ENCODE measurements around the gene ADGRD1.

Gene ADGRD1

DNA sequence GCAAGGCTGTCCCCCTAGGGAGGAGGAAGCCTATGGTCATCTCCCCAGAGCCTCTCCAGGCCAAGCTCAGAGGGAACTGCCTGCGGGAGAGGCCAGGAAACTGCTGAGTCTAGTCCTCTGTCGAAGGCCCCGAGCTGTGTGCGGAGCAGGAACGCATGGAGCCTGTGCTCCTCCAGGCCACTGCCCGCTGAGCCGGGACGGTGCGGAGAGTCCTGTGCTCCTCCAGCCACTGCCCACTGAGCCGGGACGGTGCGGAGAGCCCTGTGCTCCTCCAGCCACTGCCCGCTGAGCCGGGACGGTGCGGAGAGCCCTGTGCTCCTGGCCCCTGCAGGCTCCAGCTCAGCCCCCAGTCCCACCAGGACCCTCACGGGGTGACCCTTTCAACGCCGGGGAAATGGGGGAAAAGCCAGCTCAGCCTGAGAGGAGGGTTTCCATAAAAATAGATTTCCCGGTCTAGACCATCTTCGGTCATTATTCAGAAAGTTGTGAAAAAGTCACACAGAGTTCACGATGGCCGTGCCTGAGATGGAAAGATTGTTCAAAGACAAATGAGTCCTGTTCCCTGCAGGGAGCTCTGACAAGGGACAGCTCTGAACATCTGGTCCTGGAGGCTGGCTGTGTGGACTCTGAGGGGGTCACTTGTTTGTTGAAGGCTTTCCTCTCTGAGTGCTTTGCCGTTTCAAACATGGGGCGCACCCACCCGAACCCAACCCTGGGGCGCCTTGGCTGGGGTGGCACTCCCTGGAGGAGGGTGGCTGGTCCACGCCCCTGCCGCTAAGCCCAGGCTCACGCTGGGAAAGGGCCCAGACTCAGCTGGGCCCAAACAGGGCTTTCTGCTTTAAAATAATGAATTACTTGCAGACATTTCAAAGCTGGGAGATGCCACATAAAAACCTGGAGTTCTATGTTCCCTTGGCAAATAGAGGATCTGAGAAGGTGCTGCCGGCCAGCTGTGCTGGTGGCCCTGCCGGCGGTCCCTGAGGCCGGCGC is 85.5 kb downstream of the ADGRD1 start:
- in situ Hi-C loops (cut with MboI; ENCODE audit: low sequenced_read_pairs) = no loop called here

DNA sequence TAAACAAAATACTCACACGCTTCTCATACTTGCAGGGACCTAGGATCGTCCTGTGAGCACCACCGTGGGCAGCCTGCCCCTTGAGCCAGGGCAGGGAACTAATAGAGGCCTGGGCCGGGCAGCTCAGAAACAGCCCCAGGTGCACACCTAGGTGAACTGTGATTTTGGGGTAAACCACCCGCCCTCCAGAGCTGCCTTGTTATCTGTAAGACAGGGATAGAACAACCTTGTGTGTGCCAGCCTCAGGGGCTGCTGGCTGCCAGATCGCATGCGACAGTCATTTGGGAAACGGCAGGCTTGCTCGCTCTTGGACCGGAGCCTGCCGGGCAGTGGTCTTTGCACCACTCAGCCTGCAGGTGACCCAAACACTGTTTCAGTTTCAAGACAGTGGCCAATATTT is 86.8 kb downstream of the ADGRD1 start:
- in situ Hi-C loops (cut with MboI; ENCODE audit: low sequenced_read_pairs) = no loop called here

DNA sequence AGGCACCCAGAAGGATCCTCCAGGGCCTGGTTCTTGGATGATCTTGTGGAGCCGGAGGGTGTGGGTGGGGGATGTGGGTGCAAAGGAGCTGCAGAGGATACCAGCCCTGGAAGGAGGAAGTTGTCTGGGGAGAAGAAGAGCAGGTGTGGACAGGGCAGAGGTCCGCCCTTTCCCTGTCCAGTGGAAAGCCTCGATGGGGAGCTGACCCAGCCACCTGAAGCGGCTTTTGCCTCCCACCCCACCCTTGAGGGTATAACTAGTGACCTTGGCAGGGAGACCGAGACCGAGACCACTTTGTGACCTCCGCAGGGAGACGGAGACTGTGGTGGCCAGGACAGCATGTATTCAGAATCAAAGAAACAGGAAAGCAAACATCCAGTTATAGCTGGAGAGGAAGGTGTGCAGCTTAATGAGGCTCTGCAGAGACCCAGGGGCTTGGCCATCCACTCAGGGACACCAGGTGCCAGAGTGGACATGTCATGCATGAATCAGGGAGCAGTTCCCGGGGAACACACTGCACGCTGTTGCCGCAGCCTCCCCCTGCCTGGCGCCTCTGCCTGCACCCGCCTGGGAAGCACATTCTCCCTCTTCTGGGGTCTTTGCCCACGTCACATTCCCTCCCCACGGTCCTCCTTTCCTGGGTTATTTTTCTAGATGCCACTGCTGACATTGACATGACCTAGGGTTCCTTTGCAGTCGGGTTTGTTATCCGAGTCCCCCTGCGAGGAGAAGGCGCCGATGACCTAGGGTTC is 87.7 kb downstream of the ADGRD1 start:
- in situ Hi-C loops (cut with MboI; ENCODE audit: low sequenced_read_pairs) = no loop called here

DNA sequence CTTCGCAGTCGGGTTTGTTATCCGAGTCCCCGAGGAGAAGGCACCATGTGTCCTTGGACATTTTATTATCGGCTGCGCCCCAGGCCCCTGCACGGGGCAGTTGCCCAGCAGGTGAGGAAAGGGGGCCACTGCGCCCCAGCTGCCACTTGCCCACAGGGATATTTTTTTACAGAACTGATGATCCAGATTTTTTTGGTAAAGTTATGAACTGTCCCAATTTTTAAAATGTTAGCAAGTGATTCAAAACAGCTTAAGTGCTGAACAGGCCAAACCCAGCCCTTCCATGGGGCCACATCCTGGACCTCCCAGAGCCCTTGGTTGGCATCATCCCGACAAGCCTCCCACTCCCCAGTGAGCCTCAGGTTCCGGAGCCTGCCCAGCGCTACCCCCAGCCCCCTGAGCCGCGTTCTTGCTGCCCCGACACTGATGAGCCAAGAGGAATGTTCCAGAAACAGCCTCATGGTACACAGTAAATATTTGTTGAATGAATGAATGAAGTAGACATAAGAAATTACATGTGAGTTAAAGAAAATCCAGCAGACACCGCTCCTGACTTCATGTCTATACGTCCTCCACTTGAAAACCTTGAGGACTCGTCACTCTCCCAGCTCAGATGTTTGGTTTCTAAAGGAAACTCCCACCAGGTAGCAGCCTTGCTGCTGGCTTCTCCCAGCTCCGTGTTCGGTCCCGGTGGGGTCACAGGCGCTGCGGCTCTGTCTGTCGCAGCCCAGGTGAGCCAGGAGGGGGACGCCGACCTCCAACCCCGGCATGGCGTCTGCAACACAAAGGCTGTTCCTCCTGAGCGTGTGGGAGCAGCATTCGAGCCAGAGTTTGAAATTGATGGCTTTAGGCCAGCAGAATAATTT is 88.5 kb downstream of the ADGRD1 start:
- in situ Hi-C loops (cut with MboI; ENCODE audit: low sequenced_read_pairs) = no loop called here

DNA sequence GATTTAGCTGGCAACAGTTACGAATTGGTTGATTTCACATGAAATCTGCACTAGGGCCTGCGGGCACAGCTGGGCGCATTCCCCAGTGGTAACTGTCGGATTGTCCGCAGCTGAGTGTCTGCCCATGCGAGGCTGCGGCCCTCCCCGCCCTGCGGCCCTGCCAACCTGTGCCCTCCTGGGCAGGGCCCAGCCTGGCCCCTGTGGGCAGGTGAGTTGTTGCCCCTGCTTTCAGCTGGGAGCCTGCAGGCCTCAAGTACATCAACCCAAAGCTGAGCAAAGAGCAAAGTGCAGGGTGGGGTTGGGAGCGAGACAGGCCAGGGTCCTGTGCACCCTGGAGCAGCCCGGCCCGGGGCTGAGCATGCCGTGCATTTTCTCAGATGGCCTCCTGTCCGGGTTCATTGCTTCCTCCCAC is 89.1 kb downstream of the ADGRD1 start:
- in situ Hi-C loops (cut with MboI; ENCODE audit: low sequenced_read_pairs) = no loop called here

DNA sequence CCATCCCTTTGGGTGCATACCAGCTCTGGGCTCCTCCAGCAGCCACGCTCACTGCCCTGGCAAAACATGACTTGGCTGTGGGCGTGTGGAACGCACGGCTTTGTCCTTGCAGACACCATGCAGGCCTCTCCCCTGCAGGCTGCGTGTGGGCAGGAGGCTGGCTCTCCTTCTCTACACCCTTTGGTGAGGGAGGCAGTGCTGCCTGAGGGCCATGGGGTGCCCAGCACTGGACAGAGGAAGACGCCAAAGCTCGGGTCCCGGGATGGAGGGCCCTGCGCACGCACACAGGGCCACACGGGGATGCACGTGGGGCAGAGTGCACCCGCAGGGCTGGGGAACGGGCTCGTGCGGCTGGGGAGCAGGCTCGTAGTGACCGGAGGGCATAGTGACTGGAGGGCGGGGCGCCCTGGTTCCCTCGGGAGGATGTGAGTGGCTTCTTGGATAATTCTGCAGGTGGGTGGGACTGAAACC is 89.7 kb downstream of the ADGRD1 start:
- in situ Hi-C loops (cut with MboI; ENCODE audit: low sequenced_read_pairs) = no loop called here

DNA sequence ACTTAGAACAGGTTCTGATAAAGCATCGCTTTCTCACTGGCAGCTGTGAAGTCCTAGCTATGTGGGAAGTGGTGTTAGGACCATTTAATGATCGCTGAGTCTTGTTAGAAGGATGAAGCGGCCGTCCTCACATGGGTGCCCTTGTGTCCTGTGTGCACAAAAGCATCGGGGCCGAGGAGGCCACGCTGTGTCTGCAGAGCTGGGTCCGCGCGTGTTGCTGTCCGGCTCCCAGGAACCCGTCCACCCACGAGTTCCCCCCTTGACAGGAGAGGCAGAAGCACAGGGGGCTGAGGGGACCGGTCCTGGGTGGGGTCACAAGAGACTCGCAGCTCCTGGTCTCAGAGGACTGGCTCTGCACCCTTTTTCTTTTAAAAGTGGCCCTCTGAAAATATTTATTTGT is 90.4 kb downstream of the ADGRD1 start:
- in situ Hi-C loops (cut with MboI; ENCODE audit: low sequenced_read_pairs) = no loop called here

DNA sequence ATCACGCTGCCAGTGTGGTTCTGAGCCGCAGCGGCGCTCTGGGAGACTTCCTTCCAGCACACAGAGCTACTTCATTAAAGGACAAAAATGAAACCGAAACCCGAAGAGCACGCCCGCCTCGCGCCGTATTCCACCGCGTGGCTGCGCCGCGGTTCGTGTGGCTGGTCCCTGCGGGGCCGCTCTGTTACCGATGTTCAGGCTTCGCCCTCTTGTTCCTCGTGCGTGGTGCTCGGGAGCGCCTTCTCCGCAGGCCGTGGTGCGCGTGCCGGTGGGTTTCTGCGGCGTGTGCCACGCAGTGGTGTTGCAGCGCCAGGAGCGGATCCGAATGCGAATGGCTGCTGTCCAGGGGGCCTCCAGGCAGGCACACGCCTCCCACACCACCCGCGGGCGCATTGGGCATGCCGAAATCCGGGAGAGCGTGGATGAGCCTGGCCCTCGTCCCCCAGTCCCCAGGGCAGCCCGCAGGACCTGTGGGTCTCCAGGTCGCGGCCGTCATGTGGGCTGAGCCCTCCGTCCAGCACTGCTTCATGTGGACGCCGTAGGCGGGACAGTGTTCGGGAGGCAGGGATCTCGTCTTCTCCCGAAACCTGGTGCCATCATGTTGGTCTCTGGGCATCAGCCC is 91.2 kb downstream of the ADGRD1 start:
- in situ Hi-C loops (cut with MboI; ENCODE audit: low sequenced_read_pairs) = no loop called here

DNA sequence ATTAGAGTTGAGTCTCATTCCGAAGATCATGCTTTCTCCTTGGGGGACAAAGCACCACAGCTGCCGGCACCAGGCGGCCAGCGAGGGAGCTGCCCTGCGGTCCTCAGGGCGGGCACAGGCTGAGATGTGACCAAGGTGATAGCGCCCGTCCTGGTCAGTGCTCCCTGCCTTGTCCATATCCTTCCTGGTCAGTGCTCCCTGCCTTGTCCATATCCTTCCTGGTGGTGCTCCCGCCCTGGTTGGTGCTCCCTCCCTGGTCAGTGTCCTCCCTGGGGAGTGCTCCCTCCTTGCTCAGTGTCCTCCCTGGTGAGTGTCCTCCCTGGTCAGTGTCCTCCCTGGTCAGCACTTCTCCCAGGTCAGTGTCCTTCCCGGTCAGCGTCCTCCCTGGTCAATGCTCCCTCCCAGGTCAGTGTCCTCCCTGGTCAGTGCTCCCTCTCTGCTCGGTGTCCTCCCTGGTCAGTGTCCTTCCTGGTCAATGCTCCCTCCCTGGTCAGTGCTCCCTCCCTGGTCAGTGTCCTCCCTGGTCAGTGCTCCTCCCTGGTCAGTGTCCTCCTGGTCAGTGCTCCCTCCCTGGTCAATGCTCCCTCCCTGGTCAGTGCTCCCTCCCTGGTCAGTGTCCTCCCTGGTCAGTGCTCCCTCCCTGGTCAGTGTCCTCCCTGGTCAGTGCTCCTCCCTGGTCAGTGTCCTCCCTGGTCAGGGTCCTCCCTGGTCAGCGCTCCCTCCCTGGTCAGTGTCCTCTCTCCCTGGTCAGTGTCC is 92.2 kb downstream of the ADGRD1 start:
- in situ Hi-C loops (cut with MboI; ENCODE audit: low sequenced_read_pairs) = no loop called here

DNA sequence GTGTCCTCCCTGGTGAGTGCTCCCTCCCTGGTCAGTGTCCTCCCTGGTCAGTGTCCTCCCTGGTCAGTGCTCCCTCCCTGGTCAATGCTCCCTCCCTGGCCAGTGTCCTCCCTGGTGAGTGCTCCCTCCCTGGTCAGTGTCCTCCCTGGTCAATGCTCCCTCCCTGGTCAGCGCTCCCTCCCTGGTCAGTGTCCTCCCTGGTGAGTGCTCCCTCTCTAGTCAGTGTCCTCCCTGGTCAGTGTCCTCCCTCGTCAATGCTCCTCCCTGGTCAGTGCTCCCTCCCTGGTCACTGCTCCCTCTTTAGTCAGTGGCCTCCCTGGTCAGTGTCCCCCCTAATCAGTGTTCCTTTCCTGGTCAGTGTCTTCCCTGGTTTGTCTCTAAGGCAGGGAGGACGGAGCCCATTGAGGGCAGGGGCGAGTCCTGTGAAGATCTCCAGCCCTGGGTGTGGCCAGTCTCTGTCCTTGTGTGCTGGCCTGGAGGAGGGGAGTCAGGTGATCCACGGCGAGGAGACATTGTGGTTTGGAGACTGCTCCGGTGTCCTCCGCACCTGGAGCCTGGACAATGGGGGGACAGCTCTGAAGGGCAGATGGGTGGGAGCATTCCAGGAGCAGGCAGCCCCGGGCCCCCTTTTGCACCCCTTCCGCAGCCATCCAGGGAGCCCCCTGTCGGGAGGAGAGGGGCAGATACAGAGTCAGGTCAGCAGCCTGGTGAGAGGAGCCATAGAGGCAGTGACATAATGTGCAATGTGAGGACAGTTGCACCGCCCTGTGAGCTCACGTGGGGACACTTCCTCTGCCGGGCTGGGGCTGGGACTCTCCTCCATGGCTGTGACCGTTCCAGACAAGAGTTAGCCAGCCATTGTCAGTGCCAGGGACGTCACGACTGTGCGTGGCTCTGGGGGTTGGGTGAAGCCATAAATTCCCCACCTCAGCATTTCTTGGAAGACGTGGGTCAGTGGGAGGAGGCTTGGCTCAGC is 93.4 kb downstream of the ADGRD1 start:
- in situ Hi-C loops (cut with MboI; ENCODE audit: low sequenced_read_pairs) = no loop called here

DNA sequence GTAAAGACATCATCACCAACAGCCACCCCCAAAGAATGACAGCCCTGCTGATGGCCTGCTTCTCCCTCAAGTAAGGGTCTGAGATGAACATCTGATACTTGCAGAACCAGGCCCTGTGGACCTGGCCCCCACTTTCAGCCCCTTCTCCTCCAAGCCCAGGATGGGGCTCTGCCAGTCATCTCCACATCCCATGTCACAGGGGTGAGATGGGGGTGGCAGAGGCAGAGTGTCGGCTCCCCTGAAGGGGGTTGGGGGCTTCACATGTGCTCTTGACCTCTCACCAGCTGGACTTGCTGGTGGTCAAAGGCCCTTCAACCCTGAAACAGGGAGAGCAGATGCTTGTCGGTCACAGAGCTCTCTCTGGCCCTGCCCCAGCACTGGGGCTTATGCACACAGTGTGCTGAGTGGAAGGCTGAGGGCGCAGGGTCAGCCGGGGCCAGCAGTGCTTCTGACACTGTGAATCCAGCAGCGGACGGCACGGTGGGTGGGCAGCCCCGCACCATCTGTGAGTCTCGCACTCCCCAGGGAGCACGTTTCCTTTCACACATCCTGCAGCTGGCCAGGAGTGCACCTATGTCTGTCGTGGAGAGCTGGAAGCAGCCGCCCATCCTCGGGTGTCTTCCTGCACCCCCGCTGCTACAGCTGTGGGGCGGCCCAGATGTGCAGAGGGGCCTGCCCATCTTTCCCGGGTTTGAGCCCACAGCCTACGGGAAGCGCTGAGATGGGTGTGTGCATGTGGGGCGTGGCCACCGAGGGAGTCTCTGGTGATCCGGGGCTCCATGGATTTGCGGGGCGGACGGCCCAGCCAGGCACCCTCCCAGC is 94.3 kb downstream of the ADGRD1 start:
- in situ Hi-C loops (cut with MboI; ENCODE audit: low sequenced_read_pairs) = no loop called here

DNA sequence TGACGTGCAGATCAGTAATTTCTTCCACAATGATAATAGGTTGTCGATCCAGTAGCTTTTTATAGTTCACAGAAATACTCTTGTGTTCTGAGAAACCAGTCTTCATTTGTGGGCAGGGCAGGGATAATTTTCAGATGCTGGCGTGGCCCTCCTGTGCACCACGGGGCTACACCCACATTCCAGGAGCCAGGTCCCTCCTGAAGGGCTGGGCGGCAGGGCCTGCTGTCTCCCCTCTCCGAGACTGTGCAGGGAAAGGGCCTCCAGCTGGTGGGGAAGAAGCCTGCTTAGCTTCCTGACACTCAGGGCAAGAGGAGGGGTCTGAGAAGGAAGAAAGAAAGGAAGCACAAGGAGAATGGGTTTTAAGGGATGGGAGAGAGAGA is 94.9 kb downstream of the ADGRD1 start:
- in situ Hi-C loops (cut with MboI; ENCODE audit: low sequenced_read_pairs) = no loop called here

DNA sequence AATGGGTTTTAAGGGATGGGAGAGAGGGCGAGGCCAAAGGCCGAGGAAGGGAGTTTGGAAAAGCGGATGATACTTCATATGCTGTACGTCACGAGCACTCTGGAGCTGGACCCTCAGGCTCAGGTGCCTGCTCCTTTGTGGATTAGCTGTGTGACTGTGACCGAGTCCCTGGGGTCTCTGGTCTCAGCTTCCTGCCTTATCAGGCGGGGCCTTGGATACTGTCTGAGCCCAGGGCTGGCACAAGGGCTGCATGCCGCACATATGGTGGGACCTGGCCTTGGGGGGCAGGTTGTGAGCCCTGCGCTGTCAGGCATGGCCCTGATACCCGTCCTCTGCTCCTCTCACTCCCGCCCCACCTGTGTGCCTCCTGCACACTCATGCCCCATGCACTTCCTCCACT is 95.3 kb downstream of the ADGRD1 start:
- in situ Hi-C loops (cut with MboI; ENCODE audit: low sequenced_read_pairs) = no loop called here

DNA sequence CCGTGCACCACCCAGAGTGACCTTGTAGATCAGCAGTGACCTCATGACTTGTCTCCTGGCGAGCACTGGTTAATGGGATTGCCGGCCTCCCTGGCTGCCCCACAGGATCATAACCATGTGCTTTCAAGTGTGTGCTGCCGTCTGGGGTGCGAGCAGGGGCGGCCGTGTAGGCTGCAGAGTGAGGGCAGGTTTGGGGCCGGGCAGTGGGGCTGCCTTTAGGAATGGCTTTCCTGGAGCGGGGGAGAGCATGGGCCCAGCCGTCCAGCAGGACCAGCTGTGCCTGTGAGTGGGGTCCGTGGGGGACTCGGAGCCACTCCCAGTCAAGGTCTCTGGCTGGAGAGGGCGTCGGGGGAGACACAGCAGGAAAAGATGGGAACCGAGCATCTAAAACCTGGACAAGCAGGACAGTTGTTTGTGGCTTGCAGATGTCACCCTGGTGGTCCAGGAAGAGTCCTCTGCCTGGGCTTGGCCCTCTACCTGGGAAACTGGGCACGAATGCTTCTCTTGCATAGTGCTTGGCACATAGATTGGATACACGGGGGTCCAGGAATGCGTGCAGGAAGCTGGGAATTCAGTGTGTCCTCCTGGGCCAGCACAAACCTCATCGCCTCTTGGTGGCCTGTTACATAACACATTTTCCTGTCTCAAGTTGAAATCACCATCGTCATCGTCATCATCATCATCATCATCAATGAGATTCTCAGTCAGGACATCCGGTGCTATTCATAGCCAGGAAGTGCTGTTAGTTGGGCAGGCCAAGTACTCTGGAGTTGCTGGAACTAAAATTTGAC is 96.0 kb downstream of the ADGRD1 start:
- in situ Hi-C loops (cut with MboI; ENCODE audit: low sequenced_read_pairs) = no loop called here

DNA sequence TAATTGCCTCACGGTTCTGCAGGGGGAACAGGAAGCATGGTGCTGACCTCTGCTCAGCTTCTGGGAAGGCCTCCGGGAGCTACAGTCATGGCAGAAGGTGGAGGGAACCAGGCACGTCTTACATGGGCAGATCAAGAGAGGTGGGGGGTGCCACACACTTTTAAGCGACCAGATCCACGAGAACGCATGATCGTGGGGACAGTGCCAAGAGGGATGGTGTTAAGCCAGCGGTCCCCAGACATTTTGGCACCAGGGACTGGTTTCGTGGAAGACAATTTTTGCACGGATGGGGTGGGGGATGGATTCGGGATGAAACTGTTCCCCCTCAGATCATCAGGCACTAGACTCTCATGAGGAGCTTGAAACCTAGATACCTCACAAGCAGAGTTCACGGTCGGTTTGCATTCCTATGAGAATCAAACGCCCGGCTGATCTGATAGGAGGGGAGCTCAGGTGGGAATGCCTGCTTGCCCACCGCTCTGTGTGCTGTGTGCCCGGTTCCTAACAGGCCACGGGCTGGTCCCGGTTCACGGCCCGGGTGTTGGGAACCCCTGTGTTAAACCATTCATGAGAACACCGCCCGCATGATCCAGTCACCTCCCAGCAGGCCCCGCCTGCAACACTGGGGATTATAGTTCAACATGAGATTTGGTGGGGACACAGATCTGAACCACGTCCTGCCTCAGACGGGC is 96.9 kb downstream of the ADGRD1 start:
- in situ Hi-C loops (cut with MboI; ENCODE audit: low sequenced_read_pairs) = no loop called here

DNA sequence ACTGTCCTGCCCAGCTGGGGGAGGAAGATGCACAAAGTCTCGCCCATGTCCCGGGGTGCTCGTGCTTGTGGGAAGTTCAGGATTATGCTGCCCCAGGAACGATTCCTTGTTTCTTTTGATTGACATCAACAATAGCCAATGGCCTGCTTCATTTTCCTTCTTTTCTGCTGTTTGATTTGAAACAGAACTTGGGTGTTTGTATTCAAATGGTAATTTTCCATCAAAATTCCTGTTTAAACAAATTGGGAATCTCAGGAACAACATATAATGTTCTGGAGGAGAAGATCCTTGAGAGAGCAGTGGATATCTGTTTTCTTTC is 97.4 kb downstream of the ADGRD1 start:
- in situ Hi-C loops (cut with MboI; ENCODE audit: low sequenced_read_pairs) = no loop called here

Measured in hTERT RPE-1 (cell line).